GM23338 (cell line): ENCODE measurements around the gene MPZL1.

Experiments
- CREB1 ChIP-seq: fragments of 250-450 bp; sonication (Bioruptor Pico); IDR thresholded peaks from 2 replicates; pipeline ENCODE4 v1.5.0; 2020; ENCODE audit warnings: low read depth, mild to moderate bottlenecking, moderate library complexity
- EZH2 ChIP-seq: fragments of 200-600 bp; sonication (generic); IDR thresholded peaks from one replicate; pipeline ENCODE4 v1.8.0; 2017; ENCODE audit warnings: antibody characterized with exemption, mild to moderate bottlenecking, low read depth; ENCODE audit not compliant: unreplicated experiment
- EZH2phosphoT487 ChIP-seq: fragments of 200-600 bp; sonication (generic); IDR thresholded peaks from one replicate; pipeline ENCODE4 v1.8.1; 2018; ENCODE audit warnings: antibody characterized with exemption; ENCODE audit not compliant: unreplicated experiment
- JUNB ChIP-seq: IDR thresholded peaks from one replicate; pipeline ENCODE4 v1.6.1; 2016; ENCODE audit warnings: antibody characterized with exemption; ENCODE audit not compliant: unreplicated experiment
- NANOG ChIP-seq: IDR thresholded peaks from 2 replicates; pipeline ENCODE4 v1.6.1; 2016; ENCODE audit warnings: antibody characterized with exemption, borderline replicate concordance
- POLR2AphosphoS5 ChIP-seq: IDR thresholded peaks from 2 replicates; pipeline ENCODE4 v1.6.1; 2016; ENCODE audit warnings: antibody characterized with exemption, low read depth
- STAT1 ChIP-seq: IDR thresholded peaks from one replicate; pipeline ENCODE4 v1.6.1; 2016; ENCODE audit warnings: antibody characterized with exemption; ENCODE audit not compliant: unreplicated experiment
- ZNF114 ChIP-seq: fragments of 250-450 bp; sonication (Bioruptor Pico); IDR thresholded peaks from 2 replicates; pipeline ENCODE4 v1.5.0; 2020; ENCODE audit warnings: mild to moderate bottlenecking, moderate library complexity
- ZNF331 ChIP-seq: fragments of 250-450 bp; sonication (Bioruptor Pico); IDR thresholded peaks from 2 replicates; pipeline ENCODE4 v1.5.0; 2020; ENCODE audit warnings: low read depth, mild to moderate bottlenecking, moderate library complexity
- TF ChIP-seq, protein P1 (sequence below): IDR thresholded peaks from one replicate; pipeline ENCODE4 v1.6.1; 2018; ENCODE audit warnings: antibody characterized with exemption; ENCODE audit not compliant: unreplicated experiment
- TF ChIP-seq, protein P2 (sequence below), 2 experiments: fragments of 200-600 bp in 1 of 2; sonication (generic) in 1 of 2; conservative IDR thresholded peaks; 2 replicates each; pipeline versions ENCODE4 v1.5.1 to v1.6.1; 2016 to 2017; ENCODE audit warnings: antibody characterized with exemption in 2 of 2, low read depth in 2 of 2, mild to moderate bottlenecking in 2 of 2, moderate library complexity in 1 of 2
- TF ChIP-seq, protein P3 (sequence below): fragments of 250-450 bp; sonication (Bioruptor Pico); IDR thresholded peaks from 2 replicates; pipeline ENCODE4 v1.5.0; 2020; ENCODE audit warnings: mild to moderate bottlenecking, moderate library complexity
- TF ChIP-seq, protein P4 (sequence below): IDR thresholded peaks from 2 replicates; pipeline ENCODE4 v1.6.1; 2016; ENCODE audit warnings: antibody characterized with exemption

DNA sequence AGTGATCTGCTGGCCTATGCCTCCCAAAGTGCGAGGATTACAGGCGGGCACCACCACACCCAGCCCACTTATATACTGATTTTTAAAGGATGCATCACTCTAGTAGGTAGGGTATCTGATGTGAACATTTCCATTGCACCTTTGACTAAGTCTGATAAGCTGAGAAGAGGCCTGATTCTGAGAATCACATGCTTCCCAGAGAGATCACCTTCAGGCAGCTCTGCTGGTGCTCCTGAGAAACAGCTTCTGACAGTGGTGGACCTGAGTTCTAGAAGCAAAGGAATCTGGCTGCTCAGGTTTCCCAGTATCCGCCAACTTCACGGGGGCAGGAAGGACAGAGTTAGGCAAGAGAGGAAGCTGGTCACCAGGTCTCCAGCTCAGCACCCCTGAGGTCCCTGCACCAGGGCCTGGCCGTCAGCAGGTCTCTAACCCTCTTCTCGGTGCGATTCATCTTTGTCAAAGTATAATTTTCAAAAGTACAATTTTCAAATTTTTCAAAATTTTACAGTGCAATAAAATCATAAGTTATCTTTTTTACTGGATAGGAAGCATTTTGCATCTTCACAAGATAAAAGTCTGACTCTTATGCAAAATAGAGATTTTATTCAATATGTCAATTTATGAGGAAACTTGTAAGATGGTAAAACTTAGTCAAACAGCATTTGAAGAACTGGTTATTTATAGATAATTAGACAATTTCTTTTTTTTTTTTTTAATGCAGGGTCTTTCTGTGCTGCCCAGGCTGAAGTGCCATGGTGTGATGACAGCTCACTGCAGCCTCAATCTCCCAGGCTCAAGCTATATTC, 25.8 kb upstream of the MPZL1 start:
- TF ChIP-seq, protein P1, sequence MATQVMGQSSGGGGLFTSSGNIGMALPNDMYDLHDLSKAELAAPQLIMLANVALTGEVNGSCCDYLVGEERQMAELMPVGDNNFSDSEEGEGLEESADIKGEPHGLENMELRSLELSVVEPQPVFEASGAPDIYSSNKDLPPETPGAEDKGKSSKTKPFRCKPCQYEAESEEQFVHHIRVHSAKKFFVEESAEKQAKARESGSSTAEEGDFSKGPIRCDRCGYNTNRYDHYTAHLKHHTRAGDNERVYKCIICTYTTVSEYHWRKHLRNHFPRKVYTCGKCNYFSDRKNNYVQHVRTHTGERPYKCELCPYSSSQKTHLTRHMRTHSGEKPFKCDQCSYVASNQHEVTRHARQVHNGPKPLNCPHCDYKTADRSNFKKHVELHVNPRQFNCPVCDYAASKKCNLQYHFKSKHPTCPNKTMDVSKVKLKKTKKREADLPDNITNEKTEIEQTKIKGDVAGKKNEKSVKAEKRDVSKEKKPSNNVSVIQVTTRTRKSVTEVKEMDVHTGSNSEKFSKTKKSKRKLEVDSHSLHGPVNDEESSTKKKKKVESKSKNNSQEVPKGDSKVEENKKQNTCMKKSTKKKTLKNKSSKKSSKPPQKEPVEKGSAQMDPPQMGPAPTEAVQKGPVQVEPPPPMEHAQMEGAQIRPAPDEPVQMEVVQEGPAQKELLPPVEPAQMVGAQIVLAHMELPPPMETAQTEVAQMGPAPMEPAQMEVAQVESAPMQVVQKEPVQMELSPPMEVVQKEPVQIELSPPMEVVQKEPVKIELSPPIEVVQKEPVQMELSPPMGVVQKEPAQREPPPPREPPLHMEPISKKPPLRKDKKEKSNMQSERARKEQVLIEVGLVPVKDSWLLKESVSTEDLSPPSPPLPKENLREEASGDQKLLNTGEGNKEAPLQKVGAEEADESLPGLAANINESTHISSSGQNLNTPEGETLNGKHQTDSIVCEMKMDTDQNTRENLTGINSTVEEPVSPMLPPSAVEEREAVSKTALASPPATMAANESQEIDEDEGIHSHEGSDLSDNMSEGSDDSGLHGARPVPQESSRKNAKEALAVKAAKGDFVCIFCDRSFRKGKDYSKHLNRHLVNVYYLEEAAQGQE, result no peak
- TF ChIP-seq, protein P2, sequence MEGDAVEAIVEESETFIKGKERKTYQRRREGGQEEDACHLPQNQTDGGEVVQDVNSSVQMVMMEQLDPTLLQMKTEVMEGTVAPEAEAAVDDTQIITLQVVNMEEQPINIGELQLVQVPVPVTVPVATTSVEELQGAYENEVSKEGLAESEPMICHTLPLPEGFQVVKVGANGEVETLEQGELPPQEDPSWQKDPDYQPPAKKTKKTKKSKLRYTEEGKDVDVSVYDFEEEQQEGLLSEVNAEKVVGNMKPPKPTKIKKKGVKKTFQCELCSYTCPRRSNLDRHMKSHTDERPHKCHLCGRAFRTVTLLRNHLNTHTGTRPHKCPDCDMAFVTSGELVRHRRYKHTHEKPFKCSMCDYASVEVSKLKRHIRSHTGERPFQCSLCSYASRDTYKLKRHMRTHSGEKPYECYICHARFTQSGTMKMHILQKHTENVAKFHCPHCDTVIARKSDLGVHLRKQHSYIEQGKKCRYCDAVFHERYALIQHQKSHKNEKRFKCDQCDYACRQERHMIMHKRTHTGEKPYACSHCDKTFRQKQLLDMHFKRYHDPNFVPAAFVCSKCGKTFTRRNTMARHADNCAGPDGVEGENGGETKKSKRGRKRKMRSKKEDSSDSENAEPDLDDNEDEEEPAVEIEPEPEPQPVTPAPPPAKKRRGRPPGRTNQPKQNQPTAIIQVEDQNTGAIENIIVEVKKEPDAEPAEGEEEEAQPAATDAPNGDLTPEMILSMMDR (conservative IDR thresholded peaks at IDR 0.05; ENCODE audit: low read depth in 2 of 2), result no peak
- no peak for TF ChIP-seq EZH2
- no peak for TF ChIP-seq POLR2AphosphoS5
- no peak for TF ChIP-seq CREB1 (CRISPR knock-in tag)
- no peak for TF ChIP-seq STAT1
- TF ChIP-seq, protein P3, sequence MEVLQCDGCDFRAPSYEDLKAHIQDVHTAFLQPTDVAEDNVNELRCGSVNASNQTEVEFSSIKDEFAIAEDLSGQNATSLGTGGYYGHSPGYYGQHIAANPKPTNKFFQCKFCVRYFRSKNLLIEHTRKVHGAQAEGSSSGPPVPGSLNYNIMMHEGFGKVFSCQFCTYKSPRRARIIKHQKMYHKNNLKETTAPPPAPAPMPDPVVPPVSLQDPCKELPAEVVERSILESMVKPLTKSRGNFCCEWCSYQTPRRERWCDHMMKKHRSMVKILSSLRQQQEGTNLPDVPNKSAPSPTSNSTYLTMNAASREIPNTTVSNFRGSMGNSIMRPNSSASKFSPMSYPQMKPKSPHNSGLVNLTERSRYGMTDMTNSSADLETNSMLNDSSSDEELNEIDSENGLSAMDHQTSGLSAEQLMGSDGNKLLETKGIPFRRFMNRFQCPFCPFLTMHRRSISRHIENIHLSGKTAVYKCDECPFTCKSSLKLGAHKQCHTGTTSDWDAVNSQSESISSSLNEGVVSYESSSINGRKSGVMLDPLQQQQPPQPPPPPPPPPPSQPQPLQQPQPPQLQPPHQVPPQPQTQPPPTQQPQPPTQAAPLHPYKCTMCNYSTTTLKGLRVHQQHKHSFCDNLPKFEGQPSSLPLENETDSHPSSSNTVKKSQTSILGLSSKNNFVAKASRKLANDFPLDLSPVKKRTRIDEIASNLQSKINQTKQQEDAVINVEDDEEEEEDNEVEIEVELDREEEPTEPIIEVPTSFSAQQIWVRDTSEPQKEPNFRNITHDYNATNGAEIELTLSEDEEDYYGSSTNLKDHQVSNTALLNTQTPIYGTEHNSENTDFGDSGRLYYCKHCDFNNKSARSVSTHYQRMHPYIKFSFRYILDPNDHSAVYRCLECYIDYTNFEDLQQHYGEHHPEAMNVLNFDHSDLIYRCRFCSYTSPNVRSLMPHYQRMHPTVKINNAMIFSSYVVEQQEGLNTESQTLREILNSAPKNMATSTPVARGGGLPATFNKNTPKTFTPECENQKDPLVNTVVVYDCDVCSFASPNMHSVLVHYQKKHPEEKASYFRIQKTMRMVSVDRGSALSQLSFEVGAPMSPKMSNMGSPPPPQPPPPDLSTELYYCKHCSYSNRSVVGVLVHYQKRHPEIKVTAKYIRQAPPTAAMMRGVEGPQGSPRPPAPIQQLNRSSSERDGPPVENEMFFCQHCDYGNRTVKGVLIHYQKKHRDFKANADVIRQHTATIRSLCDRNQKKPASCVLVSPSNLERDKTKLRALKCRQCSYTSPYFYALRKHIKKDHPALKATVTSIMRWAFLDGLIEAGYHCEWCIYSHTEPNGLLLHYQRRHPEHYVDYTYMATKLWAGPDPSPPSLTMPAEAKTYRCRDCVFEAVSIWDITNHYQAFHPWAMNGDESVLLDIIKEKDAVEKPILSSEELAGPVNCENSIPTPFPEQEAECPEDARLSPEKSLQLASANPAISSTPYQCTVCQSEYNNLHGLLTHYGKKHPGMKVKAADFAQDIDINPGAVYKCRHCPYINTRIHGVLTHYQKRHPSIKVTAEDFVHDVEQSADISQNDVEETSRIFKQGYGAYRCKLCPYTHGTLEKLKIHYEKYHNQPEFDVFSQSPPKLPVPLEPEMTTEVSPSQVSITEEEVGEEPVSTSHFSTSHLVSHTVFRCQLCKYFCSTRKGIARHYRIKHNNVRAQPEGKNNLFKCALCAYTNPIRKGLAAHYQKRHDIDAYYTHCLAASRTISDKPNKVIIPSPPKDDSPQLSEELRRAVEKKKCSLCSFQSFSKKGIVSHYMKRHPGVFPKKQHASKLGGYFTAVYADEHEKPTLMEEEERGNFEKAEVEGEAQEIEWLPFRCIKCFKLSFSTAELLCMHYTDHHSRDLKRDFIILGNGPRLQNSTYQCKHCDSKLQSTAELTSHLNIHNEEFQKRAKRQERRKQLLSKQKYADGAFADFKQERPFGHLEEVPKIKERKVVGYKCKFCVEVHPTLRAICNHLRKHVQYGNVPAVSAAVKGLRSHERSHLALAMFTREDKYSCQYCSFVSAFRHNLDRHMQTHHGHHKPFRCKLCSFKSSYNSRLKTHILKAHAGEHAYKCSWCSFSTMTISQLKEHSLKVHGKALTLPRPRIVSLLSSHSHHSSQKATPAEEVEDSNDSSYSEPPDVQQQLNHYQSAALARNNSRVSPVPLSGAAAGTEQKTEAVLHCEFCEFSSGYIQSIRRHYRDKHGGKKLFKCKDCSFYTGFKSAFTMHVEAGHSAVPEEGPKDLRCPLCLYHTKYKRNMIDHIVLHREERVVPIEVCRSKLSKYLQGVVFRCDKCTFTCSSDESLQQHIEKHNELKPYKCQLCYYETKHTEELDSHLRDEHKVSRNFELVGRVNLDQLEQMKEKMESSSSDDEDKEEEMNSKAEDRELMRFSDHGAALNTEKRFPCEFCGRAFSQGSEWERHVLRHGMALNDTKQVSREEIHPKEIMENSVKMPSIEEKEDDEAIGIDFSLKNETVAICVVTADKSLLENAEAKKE (CRISPR knock-in tag), result no peak
- no peak for TF ChIP-seq JUNB
- no peak for TF ChIP-seq EZH2phosphoT487
- TF ChIP-seq ZNF331 (CRISPR knock-in tag), result no peak
- TF ChIP-seq, protein P4, sequence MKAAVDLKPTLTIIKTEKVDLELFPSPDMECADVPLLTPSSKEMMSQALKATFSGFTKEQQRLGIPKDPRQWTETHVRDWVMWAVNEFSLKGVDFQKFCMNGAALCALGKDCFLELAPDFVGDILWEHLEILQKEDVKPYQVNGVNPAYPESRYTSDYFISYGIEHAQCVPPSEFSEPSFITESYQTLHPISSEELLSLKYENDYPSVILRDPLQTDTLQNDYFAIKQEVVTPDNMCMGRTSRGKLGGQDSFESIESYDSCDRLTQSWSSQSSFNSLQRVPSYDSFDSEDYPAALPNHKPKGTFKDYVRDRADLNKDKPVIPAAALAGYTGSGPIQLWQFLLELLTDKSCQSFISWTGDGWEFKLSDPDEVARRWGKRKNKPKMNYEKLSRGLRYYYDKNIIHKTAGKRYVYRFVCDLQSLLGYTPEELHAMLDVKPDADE, result no peak
- no peak for TF ChIP-seq NANOG
- no peak for TF ChIP-seq ZNF114 (CRISPR knock-in tag)
